Stimulated activated CD4-positive, alpha-beta T cell treated with anti-CD3 and anti-CD28 coated beads, TNF-alpha, amount 100 ng/mL, for 48 hours (primary cell): Measurements from ENCODE around the gene TRPM1.
A peak's percentile ranks its signal among the peaks of the same experiment; 100 is the strongest.

ENCODE experiments used
- DNase-seq, 3 donors: peaks; one replicate each; pipeline ENCODE4 v3.0.0-alpha.2; 2020; ENCODE audit warnings: low read depth in 3 of 3

Gene TRPM1

GRCh38 chr15:31020542-31020941, 81.0 kb downstream of the TRPM1 start:
- no peak for DNase-seq

- no peak for DNase-seq
Measured at GRCh38 chr15:31019986-31020385, 81.5 kb downstream of the TRPM1 start.

- no peak for DNase-seq
Measured at GRCh38 chr15:31017311-31017710, 84.2 kb downstream of the TRPM1 start.

GRCh38 chr15:31016446-31016915, 85.0 kb downstream of the TRPM1 start:
- no peak for DNase-seq

GRCh38 chr15:31014608-31014925, 87.0 kb downstream of the TRPM1 start:
- no peak for DNase-seq

- DNase-seq = no peak
Measured at GRCh38 chr15:31013863-31014607, 87.5 kb downstream of the TRPM1 start.

- no peak for DNase-seq
Measured at GRCh38 chr15:31012455-31012854, 89.1 kb downstream of the TRPM1 start.

GRCh38 chr15:31010036-31010435, 91.5 kb downstream of the TRPM1 start:
- no peak for DNase-seq

- DNase-seq = no peak
Measured at GRCh38 chr15:31005660-31006059, 95.9 kb downstream of the TRPM1 start.

GRCh38 chr15:31004220-31004733, 97.2 kb downstream of the TRPM1 start:
- DNase-seq = no peak

GRCh38 chr15:31001702-31002101, 99.8 kb downstream of the TRPM1 start:
- DNase-seq = no peak

GRCh38 chr15:30999729-31000128, 101.8 kb downstream of the TRPM1 start:
- DNase-seq = no peak

- no peak for DNase-seq
Measured at GRCh38 chr15:30997270-30997669, 104.3 kb downstream of the TRPM1 start.

GRCh38 chr15:30992249-30992864, 109.2 kb downstream of the TRPM1 start:
- no peak for DNase-seq

GRCh38 chr15:30991255-30992235, 110.0 kb downstream of the TRPM1 start, which contains the start of gene MTMR10:
Gene MTMR10 (minus strand): TSS chr15:30991628. CDS start chr15:30991506, 122 bp downstream.
- DNase-seq = peak; percentile 32 to 62 (median 49)

- DNase-seq = no peak
Measured at GRCh38 chr15:30990446-30991254, 110.9 kb downstream of the TRPM1 start.

GRCh38 chr15:30990036-30990435, 111.5 kb downstream of the TRPM1 start:
- DNase-seq = no peak

GRCh38 chr15:30985081-30985531, 116.4 kb downstream of the TRPM1 start:
- DNase-seq = no peak

GRCh38 chr15:30984542-30984941, 117.0 kb downstream of the TRPM1 start:
- no peak for DNase-seq

GRCh38 chr15:30984118-30984517, 117.4 kb downstream of the TRPM1 start:
- no peak for DNase-seq

GRCh38 chr15:30979457-30979856, 122.1 kb downstream of the TRPM1 start:
- no peak for DNase-seq
